Middle frontal gyrus (tissue), 1 donor: ENCODE data around the gene TYMS.
A peak's percentile ranks its signal among the peaks of the same experiment; 100 is the strongest.

Experiments
- DNase-seq: peaks from one replicate; pipeline ENCODE4 v3.0.0-alpha.2; 2015; ENCODE audit warnings: low spot score; ENCODE audit errors: extremely low spot score

TYMS gene

DNA sequence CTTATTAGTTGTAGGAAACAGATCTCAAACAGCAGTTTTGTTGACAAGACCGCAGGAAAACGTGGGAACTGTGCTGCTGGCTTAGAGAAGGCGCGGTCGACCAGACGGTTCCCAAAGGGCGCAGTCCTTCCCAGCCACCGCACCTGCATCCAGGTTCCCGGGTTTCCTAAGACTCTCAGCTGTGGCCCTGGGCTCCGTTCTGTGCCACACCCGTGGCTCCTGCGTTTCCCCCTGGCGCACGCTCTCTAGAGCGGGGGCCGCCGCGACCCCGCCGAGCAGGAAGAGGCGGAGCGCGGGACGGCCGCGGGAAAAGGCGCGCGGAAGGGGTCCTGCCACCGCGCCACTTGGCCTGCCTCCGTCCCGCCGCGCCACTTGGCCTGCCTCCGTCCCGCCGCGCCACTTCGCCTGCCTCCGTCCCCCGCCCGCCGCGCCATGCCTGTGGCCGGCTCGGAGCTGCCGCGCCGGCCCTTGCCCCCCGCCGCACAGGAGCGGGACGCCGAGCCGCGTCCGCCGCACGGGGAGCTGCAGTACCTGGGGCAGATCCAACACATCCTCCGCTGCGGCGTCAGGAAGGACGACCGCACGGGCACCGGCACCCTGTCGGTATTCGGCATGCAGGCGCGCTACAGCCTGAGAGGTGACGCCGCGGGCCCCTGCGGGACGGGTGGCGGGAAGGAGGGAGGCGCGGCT, at the start of gene TYMS:
TYMS (plus strand) TSS at position 343 of the 690 bp plus-strand sequence; CDS start at position 433, 90 bp downstream.
- DNase-seq: no peak

GRCh38 chr18:607930-608329, 49.5 kb upstream of the TYMS start:
- DNase-seq: no peak

GRCh38 chr18:610214-610928, 47.1 kb upstream of the TYMS start:
- DNase-seq: no peak

DNA sequence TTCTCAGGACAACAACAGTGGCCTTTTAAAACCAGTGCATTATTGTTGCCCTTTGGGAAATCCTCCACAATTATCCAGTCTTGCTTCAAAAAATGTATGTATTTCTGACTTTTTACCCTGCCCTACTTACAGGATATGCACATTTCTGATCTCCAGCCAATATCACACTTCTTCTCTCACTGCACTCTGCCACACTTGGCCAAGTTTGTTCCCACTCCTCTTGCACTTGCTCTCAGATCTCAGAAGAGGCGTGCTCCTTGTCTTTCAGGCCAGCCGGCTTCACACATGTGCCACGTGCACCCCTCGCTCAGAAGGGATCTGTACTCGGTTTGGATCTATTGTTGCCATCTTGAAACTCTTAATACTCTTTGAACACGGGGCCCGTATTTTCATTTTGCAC, 45.3 kb upstream of the TYMS start:
- DNase-seq: no peak

- DNase-seq: no peak
Measured at GRCh38 chr18:614193-614592, 43.3 kb upstream of the TYMS start.

GRCh38 chr18:615092-615521, 42.3 kb upstream of the TYMS start:
- DNase-seq: no peak

DNA sequence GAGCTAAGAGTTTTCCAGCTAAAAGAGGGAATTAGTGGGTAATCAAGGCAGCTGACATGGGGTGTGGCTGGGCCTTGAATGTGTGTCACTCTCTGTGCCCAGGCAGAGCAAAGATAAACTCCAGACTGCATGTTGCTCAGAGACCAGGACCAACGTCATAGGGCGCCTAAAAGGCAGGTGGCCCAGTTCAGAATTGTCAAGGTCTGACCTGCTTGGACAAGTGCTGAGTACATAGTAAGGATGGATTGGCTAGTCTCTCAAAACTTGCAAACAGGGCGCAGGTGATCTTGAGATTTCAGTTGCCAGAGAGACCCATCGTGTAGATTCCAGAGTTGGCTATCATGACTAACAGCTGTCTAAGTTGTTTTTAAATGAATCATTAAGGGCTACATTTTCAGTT, 41.7 kb upstream of the TYMS start:
- no peak for DNase-seq

- peak; percentile 33 for DNase-seq
Measured at GRCh38 chr18:616380-616995, 41.0 kb upstream of the TYMS start.

DNA sequence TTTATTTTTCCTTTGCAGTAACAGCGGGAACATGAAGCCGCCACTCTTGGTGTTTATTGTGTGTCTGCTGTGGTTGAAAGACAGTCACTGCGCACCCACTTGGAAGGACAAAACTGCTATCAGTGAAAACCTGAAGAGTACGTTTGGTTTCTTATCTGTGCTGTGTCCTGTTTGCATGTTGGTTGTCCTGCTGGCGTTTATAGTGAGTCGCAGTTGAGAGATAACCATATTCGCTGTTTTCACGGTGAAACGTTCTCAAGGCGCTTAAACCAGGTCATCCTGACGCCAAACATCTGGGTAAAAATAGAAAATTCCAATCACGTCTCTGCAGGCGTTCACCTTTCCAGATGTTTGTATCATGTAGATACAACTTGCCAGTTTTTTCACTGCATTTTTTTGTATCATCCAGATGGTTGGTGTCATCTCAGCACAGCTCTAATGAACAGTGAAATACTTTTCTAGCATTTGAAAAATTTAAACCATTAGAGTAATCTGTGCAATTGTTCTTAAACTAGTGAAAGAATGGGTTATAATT, 39.4 kb upstream of the TYMS start:
- no peak for DNase-seq

- no peak for DNase-seq
Measured at GRCh38 chr18:618618-619017, 38.8 kb upstream of the TYMS start.

GRCh38 chr18:621291-622043, 36.0 kb upstream of the TYMS start:
- no peak for DNase-seq

GRCh38 chr18:622289-622688, 35.2 kb upstream of the TYMS start:
- no peak for DNase-seq

DNA sequence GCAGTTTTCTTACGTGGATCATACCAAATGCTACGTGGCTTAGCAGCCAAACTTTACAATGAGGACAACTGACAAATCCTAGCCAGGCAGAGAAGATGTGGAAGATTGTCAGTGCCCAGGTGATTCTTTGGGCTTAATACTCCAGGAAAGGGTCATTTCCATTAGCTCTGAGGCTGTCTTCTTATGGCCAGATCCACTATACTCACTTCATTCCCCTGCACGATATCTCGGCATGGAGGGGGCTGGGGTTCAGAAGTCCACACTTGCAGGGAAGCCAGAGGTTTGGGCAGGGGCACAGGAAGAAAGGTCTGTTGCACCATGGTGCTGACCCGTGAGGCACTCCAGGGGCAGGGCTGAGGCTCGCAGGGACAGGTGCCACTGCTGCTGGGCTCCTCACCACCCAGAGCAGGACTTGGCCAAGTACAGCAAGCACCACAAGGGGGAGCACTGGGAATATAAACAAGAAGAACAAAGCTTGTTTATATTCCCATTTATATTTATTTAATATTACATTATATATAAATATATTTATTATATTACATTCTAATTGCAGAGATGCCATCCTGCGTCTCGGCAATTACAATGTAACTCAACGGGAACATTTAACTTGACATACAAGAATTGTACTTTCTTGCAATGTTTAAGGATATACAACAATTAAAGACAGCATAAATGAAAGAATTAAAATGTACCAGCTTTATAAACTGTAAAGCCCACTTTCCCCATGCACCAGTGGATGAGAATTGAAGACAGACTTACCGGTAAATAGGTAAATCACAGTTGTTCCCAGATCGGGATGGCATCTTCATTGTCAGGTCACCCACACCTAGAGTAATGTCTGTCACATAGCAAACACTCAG, 33.5 kb upstream of the TYMS start:
- DNase-seq: peak; percentile 51

GRCh38 chr18:627231-627630, 30.2 kb upstream of the TYMS start:
- no peak for DNase-seq

GRCh38 chr18:629269-630150, 27.9 kb upstream of the TYMS start:
- no peak for DNase-seq

DNA sequence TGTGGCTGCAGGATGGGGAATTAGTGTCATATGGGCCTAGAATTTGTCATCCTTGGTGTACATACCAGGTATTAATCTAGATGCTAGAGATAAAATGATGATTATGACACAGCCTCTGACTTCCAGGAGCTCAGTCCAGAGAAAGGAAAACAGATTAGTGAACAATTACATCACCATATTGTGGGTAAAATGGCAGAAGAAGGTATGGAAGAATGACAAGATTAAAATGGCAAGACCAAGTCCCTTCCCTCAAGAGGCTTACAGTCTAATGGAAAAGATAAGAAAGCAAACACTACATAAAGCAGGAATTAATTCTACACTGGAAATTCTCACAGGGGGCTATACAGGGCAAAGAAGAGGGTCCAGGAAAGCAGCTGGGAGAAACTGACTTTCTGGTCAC, 25.9 kb upstream of the TYMS start:
- no peak for DNase-seq

DNA sequence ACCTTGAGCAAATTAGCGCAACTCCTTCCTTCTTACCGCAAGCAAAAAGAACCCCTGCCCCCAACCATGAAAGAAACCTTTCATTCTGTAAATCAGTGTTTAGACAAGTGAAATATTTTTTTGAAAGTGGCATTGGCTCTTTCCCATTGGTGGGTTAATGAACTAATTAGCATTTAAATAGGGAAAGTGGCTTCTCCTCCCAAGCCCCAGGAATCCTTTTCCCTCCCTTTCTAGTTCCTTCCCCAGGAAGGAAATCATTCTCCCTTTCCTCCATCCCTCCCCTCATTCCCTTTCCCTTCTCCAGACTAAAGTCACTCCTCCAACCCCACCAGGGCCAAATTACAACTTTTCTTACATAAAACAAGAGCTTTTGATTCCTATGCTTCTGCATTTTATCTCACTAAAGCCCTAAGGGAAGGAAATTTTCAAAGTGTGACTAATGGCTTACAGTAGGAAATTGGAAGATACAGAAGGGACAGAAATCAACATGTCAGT, 22.9 kb upstream of the TYMS start:
- DNase-seq: no peak

DNA sequence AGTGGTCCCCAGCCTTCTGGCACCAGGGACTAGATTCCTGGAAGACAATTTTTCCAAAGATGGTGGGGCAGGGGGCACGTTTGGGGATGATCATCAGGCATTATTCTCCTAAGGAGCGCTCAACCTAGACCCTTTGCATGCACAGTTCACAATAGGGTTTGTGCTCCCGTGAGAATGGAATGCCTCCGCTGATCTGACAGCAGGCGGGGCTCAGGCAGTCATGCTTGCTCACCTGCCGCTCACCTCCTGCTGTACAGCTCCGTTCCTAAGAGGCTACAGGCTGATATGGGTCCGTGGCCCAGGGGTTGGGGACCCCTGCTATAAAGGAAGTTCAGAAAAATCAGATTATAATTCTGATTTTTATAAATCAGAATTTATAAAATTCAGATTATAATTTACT, 22.3 kb upstream of the TYMS start:
- no peak for DNase-seq

DNA sequence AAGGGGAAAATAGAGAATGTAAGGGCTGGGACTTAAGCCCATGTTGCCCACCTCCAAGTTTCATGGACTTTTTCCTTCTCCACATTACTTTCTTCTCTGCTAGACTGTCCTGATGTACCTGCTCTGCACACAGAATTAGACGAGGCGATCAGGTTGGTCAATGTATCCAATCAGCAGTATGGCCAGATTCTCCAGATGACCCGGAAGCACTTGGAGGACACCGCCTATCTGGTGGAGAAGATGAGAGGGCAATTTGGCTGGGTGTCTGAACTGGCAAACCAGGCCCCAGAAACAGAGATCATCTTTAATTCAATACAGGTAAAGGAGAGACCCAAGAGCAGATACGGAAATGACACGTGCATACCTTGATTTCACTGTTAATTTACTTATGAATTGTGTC, 16.2 kb upstream of the TYMS start:
- no peak for DNase-seq
